ENCODE measurements around the gene RAB32. TPM values are rescaled to one million over a fixed set of nuclear protein-coding genes. Genes with fewer than 3 reads are reported as not detected.
A peak's percentile ranks its signal among the peaks of the same experiment; 100 is the strongest.
"Not testable (repeated sequence)": the region's sequence is repeated elsewhere in the genome, so short reads cannot be mapped to it uniquely, and the experiment has no call there.

The RAB32 gene
- 10 to 100 TPM; 24.7 to 31.9 (median 26.5) TPM for polyA plus RNA-seq (ENCODE audit: insufficient read length in 3 of 3)

DNA sequence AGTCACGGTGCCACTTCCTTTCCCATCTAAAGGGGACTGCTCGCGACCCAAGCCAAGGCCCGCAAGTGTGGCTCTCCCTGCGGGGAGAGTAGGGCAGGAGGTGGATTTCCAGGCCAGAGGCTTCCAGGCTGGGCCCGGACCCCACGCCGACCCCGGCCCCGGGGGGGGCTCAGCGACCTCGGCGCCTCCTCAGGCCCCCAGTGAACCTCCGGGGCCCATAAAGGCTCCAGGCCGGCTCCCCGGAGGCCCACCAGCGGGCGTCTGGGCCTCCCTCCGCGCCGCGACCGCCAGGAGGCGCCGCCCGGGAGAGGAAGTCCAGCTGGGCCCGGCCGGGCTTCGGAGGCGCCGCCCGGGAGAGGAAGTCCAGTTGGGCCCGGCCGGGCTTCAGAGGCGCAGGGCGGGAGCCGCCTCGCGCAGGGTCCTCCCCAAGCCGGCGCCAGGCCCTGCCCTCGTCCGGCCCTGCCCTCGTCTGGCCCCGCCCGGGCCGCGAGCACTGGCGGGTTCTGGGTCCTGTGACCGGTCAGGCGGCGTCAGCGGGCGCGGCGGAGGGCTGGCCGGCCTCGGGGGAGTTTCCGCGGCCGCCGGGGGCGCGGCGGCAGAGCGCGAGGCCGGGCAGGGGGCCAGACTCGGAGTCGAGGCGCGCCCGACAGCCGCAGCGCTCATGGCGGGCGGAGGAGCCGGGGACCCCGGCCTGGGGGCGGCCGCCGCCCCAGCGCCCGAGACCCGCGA lies at the start of gene RAB32:
RAB32 (plus strand) TSS at position 623 of the 729 bp plus-strand sequence; CDS start at position 662, 39 bp downstream.
- peak in 2 of 3 donors; percentile 69 to 72 for DNase-seq (ENCODE audit: low read depth in 3 of 3, low spot score in 2 of 3)

DNA sequence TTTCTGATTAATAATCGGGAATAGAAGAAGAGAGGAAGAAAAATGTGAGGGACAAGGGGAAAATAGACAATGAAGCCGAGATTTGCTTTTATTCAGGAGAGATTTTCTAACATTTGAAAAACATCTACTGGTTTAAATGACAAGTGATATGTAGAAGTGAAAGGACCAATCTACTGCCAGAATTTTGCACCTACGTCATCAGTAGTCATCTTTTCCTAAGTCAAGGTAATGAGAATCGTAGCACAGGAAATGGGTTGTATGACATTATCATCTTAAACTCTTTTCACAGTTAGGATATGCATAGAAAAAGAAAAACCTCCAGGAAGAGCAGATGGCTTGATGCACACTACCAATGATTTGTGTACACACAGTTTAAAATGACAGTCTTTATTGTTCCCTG lies 45.3 kb upstream of the RAB32 start:
- no peak for DNase-seq (ENCODE audit: low read depth in 3 of 3, low spot score in 2 of 3)

DNA sequence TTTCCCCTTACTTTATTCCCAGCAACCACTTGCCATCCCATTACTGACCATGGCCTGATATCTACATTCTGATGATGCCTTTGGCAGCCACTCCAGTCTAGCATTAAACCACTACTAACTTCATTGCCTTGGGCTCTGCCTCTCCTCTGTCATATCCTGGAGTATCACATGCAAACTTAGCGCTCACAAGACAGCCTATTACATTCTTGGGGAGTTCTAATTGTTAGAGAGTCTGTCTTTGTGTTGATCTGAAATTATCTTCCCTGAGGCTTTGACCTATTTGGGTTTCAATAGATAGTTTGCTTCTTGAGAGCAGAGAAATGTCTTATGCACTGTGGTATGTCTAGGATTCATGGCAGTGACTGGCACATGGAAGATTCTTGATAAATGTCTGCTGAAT lies 40.5 kb upstream of the RAB32 start:
- DNase-seq (ENCODE audit: low read depth in 3 of 3, low spot score in 2 of 3) = no peak

DNA sequence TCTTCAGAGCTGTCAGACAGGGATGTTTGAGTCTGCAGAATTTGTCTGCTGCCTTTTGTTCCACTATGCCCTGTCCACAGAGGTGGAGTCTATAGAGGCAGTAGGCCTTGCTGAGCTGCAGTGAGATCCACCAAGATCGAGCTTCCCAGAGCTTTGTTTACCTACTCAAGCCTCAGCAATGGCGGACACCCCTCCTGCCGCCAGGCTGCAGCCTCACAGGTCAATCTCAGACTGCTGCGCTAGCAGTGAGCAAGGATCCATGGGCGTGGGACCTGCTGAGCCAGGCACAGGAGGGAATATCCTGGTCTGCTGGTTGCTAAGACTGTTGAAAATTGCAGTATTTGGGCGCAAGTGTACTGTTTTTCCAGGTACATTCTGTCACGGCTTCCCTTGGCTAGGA lies 28.4 kb upstream of the RAB32 start:
- DNase-seq (ENCODE audit: low read depth in 3 of 3, low spot score in 2 of 3) = no peak

DNA sequence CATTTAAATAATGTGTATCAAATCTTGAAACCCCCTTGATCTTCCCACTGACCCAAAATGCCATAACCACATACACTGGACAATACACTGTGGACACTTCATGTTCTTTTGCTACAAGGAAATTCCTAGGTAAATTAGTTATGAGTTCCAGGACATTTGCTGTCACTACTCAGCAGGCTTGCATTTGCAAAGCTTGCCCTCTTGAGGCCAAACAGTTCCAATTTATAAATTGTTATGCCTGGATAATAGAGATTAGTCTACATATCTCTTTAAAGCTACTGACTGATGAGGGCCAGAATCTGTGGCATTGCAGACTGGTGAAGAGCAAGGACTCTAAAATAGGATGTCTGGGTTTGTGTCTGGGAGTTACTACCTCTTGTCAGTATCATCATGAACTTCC lies 17.4 kb upstream of the RAB32 start:
- DNase-seq (ENCODE audit: low read depth in 3 of 3, low spot score in 2 of 3) = no peak

DNA sequence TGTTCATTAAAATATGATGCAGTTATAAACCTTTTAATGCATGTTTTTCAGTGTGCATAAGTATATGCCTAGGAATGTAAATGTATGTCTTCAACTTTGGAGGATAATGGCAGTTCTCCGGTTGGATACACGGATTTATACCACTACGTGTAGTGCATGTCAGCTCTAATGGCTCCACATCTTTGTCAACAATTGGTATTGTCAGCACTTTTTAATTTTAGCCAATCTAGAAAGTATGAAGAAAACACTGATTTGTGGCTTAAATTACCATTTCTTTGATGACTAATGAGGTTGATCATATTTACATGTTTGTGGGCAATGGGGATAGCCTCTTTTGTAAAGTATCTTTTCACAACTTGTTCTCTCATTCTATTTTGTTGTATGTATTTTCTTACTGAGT lies 10.9 kb upstream of the RAB32 start:
- DNase-seq (ENCODE audit: low read depth in 3 of 3, low spot score in 2 of 3) = no peak

DNA sequence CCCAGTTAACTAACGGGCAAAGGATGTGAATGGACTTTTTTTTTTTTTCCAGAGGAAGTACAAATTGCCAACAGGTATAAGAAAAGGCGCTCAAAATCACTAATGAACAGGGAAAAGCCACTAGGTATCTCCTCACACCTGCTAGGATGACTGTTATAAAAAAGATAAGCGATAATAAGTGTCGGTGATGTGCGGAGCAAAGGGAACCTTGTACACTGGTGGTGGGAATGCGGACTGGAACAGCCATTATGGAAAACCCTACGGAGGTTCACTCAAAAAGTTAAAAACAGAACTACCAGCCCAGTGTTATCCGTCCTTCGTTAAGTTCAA lies 787 bp upstream of the RAB32 start:
- DNase-seq (ENCODE audit: low read depth in 3 of 3, low spot score in 2 of 3) = no peak

DNA sequence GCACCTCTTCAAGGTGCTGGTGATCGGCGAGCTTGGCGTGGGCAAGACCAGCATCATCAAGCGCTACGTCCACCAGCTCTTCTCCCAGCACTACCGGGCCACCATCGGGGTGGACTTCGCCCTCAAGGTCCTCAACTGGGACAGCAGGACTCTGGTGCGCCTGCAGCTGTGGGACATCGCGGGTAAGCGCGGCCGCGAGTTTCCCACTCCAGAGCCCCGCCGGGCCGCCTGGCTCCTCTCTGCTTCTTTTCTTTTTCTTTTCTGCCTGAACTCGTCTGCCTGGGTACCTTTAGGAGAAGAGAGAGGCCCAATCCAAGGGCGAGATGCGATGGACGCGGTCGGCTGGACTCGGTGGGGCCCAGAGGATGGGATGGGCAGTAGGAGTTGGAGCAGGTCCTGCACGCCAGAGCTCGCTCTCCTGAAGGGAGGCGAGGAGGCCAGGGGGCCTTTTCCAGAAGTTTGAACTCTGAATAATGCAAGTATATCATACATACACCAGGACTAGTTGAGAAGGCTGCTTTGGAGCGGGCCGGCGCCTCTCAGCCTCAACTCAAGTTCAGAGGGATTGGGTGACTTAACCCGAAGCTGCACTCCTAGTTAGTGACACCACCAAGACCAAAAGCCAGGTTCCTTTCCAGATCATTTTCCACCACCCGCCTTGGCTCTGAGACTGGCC lies 445 bp downstream of the RAB32 start:
- DNase-seq (ENCODE audit: low read depth in 3 of 3, low spot score in 2 of 3) = no peak

DNA sequence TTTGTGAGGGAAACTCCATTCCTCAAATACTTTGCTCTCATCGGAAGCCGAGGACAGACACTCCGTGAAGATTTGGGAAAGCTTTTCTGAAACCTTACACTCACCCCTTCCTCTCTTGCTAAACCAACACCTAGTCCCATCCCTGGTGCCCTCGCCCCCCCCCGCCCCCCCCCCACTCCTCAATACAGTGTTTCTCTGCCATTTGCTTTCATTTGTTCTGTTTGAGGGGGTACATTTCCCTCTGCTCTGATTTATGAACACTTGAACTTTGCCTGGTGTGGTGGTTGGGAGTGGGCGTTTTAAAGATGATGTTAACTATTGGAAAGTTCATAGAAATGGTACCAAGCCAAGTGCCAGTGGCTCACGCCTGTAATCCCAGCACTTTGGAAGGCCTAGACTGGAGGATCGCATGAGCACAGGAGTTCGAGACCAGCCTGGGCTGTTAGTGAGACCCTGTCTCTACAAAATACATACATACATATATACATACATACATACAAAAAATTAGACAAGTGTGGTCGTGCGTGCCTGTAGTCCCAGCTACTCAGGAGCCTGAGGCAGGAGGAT lies 1.1 kb downstream of the RAB32 start:
- DNase-seq (ENCODE audit: low read depth in 3 of 3, low spot score in 2 of 3) = no peak

DNA sequence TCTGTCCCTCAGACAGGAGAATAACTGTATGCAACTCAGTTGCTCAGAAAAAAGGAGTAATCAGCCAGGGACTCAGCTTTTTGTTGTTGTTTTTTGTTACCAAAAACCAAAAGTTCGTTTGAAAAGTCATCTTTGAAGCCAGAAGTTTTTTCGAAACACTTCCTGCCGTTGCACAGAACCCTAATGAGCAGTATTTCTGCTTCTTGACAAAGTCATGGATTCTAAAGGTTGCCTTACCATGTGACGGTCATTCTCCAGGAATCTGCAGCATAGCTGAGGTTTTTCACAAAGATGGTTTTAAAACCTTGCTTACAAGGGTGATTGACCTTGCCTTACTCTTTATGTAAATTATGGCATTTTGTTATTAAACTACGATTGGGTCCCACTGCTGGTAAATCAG lies 1.9 kb downstream of the RAB32 start:
- DNase-seq (ENCODE audit: low read depth in 3 of 3, low spot score in 2 of 3) = no peak

DNA sequence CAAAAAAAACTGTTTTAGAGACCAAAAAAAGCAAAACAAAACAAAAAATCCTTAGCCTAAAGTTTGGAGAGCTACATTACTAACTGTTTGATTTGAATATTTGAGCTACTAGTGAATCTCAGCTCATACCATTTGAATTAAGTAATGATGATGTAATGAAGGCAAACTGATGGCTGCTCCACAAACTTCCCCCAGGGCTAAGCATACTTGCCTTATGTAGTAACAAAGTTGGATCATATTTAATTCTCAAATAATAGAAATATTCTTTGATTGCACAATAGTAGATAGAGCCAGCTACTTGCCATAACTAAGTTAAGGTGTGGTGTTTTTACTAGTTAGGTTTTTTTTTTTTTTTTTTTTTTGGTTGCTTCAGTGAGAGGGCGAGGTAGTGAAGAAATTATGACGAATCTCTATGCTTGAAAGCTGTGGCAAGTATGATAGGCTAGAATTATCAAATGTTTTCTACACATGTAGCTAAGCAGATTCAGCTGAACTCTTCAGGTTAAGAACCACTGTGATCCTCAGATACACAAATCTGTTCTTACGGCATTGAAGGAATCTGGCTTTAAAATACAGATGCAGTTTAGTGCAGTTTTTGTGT lies 2.9 kb downstream of the RAB32 start:
- DNase-seq (ENCODE audit: low read depth in 3 of 3, low spot score in 2 of 3) = no peak

DNA sequence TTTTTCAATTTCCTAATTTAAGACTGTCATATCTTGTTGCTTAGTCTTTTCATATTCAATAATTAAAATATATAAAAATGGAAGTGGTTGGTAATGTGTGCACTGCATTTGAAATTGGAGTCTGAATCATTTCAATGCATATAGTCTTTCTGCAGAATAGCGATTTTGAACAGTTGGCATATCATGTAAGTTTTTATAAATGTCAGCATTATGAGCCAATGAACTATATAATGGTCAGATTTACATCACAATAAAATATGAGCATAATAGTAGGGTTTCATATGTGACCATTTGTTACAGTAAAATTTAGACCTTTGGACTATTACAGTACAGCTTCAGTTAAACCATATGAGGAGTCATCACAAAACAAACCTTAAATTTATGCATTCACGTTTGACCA lies 4.3 kb downstream of the RAB32 start:
- no peak for DNase-seq (ENCODE audit: low read depth in 3 of 3, low spot score in 2 of 3)

DNA sequence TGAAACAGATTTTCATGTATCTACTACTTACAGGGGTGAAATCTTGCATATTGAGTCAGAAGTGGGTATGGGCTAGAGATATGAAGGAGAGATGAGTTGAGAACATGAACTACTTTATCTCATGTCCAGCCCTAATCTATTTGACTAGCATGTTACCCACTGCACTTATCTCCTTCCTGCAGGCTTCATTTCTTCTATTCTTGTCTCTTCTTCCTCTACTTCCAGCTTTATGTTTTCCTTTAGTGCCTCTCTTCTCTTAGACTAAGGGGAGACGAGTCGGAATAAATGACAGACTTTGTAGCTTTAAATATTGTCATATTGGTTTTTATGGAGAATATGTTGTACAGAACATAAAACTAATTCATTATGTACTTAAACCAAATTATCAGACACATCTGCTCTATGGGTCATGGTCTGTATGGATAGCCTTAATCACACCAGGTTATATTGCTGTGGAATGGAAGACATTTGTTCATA lies 5.3 kb downstream of the RAB32 start:
- no peak for DNase-seq (ENCODE audit: low read depth in 3 of 3, low spot score in 2 of 3)

DNA sequence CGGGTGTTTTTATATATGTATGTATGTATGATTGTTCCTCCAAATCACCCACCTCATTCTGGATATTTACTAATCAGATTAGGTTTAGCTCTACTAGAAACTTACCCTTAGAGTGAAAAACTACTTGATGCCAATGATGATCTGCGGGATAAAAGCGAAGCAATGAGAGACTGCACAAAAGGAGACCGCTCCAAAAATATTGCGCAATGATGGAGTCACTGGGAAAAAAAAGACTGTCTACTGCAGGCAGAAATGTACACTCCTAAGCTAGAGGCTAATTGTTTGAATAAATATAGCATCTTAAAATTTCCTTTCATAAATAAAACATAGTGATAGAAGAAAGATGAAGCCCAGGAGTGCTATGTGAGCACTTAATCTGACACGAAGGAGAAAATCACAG lies 7.3 kb downstream of the RAB32 start:
- no peak for DNase-seq (ENCODE audit: low read depth in 3 of 3, low spot score in 2 of 3)

DNA sequence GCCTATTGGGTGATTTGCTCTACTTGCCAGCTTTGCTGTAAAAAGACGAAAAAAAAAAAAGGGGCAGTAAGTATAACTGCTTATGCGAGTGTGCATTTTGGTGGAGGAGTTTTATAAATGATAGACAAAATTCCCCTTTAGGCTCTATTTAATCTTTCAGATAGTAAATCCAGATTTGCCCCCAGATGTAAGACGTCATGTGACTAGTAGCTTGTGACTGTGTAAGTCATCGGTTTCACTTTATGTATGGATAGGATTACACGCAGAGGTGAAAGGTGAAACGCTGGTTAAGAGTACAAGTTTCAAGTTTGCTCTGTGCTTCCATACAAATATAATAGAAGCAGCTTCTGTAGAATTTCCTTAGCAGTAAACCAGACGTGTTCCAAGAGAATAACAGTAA lies 7.9 kb downstream of the RAB32 start:
- no peak for DNase-seq (ENCODE audit: low read depth in 3 of 3, low spot score in 2 of 3)

DNA sequence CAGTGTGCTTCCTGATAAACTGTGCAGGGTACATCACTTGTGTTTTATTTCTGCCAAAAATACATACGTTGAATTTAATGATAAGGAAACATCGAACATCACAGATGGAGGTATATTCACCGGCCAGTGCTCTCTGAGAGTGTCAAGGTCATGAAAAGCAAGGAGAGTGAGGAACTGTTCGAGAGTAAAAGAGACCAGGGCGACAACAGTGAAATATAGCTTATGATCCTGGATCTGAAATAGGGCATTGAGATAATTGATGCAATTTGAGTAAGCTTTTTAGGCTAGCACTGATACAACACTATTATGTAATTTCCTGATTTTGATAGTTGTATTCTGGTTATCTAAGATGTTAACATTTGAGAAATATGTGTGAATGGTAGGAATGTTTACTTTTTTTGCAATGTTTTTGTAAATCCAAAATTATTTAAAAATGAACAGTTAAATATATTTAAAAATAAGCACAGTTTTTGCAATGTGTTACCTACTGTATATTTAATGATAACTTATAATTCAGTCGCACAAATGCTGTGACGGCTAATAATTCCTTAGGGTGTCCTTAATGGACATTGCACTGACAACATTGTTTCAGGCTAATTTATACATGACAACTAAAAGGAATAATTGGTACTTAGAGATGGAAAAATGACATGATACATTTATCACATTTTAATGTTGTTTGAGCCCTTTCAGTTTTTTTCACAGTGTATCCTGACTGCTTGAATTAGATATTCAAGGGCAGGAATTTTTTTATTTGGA lies 9.9 kb downstream of the RAB32 start:
- no peak for DNase-seq (ENCODE audit: low read depth in 3 of 3, low spot score in 2 of 3)

DNA sequence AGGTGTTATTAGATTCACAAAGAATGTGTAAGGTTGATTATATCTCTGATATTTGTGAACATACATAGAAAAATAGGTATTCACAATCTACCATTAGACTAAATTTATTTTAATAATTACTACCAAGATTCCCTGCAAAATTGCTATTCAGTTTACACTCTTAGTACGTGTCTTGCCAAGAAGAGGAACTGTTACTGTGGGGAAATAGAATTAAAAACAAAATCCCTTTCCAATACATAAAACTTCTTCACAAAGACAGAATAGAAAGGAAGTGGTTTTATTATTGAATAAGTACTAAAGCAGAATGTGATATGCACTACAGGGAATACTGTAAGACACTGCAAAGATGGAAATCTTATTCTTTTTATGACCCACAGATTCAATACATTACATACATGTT lies 17.0 kb downstream of the RAB32 start:
- no peak for DNase-seq (ENCODE audit: low read depth in 3 of 3, low spot score in 2 of 3)

DNA sequence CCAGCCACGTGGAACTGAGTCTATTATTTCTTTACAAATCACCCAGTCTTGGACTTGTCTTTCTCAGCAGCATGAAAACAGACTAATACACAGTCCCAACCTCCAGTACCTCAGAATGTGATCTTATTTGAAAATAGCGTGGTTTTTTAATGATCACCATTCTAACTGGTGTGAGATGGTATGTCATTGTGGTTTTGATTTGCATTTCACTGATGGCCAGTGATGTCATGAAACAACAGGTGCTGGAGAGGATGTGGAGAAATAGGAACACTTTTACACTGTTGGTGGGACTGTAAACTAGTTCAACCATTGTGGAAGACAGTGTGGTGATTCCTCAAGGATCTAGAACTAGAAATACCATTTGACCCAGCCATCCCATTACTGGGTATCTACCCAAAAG lies 23.0 kb downstream of the RAB32 start:
- DNase-seq (ENCODE audit: low read depth in 3 of 3, low spot score in 2 of 3) = not testable (repeated sequence)

DNA sequence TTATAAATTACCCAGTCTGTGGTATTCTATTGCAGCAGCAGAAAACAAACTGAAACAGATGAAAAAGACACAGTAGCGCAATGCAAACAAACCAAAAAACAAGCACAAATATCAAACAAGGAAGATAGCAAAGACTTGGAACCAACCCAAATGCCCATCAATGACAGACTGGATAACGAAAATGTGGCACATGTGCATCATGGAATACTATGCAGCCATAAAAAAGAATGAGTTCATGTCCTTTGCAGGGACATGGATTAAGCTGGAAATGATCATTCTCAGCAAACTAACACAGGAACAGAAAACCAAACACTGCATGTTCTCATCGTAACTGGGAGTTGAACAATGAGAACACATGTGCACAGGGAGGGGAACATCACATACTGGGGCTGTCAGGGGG lies 25.0 kb downstream of the RAB32 start:
- not testable (repeated sequence) for DNase-seq (ENCODE audit: low read depth in 3 of 3, low spot score in 2 of 3)

DNA sequence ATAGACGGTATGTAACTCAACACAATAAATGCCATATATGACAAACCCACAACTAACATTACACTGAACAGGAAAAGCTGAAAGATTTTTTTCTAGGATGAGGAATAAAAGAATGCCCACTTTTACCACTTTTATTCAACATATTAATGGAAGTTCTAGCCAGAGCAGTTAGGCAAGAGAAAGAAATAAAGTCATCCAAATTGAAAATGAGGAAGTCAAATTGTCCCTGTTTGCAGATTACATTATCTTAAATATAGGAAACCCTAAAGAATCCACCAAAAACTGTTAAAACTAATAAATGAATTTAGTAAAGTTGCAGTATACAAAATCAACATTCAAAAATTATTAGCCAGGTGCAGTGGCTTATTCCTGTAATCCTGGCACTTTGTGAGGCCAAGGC lies 30.6 kb downstream of the RAB32 start:
- DNase-seq (ENCODE audit: low read depth in 3 of 3, low spot score in 2 of 3) = no peak

DNA sequence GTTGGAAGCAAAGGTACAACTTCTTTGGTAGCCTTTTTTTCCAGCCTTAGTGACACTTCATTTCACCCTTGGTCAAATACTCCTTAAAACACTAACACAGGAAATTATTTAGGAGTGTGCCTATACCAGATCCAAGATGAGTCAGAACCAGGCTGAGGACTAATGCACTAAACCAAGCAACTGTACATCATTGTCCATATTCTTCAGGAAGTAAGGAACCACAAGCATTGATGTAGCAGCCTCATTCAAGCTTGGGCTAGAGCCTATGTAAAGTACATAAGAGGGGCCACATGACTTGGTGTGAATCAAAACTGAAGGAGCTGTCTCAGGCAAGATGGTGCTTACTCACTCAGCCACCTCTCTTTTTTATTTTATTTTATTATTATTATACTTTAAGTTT lies 34.4 kb downstream of the RAB32 start:
- DNase-seq (ENCODE audit: low read depth in 3 of 3, low spot score in 2 of 3) = no peak

Measured in right renal cortex interstitium (tissue), 3 donors.